HG02588 (cell line): ENCODE data around the gene GJA3.

Experiments
- ATAC-seq: cut with Tn5 transposase; IDR thresholded peaks from one replicate; pipeline ENCODE4 v1.9.1; 2021; ENCODE audit warnings: mild to moderate bottlenecking, moderate library complexity; ENCODE audit not compliant: unreplicated experiment

The GJA3 gene

GRCh38 chr13:20130012-20130411, 30.8 kb downstream of the GJA3 start:
- no peak for ATAC-seq

GRCh38 chr13:20129076-20129475, 31.8 kb downstream of the GJA3 start:
- ATAC-seq: no peak

- peak; percentile 11 for ATAC-seq
Observed at GRCh38 chr13:20128459-20128931, 32.4 kb downstream of the GJA3 start.

- peak; percentile 76 for ATAC-seq
Observed at GRCh38 chr13:20127562-20128458, 33.0 kb downstream of the GJA3 start.

GRCh38 chr13:20127262-20127561, 33.6 kb downstream of the GJA3 start:
- ATAC-seq: peak; percentile 21

- ATAC-seq: no peak
Observed at GRCh38 chr13:20126541-20127261, 34.2 kb downstream of the GJA3 start.

- ATAC-seq: no peak
Observed at GRCh38 chr13:20125783-20126165, 35.1 kb downstream of the GJA3 start.

GRCh38 chr13:20125129-20125782, 35.6 kb downstream of the GJA3 start:
- ATAC-seq: no peak

- ATAC-seq: no peak
Observed at GRCh38 chr13:20124303-20124702, 36.5 kb downstream of the GJA3 start.

GRCh38 chr13:20121159-20121525, 39.7 kb downstream of the GJA3 start:
- ATAC-seq: no peak

- no peak for ATAC-seq
Observed at GRCh38 chr13:20119960-20120359, 40.9 kb downstream of the GJA3 start.

GRCh38 chr13:20118268-20119140, 42.3 kb downstream of the GJA3 start:
- ATAC-seq: peak; percentile 20

GRCh38 chr13:20116213-20116612, 44.6 kb downstream of the GJA3 start:
- ATAC-seq: no peak

- no peak for ATAC-seq
Observed at GRCh38 chr13:20114066-20114610, 46.7 kb downstream of the GJA3 start.

GRCh38 chr13:20109037-20109436, 51.8 kb downstream of the GJA3 start:
- ATAC-seq: no peak

GRCh38 chr13:20106742-20107141, 54.1 kb downstream of the GJA3 start:
- ATAC-seq: no peak

- ATAC-seq: no peak
Observed at GRCh38 chr13:20105161-20105689, 55.6 kb downstream of the GJA3 start.

- ATAC-seq: no peak
Observed at GRCh38 chr13:20102525-20103180, 58.2 kb downstream of the GJA3 start.

- no peak for ATAC-seq
Observed at GRCh38 chr13:20101467-20102316, 59.2 kb downstream of the GJA3 start.
